Heart left ventricle (tissue), 16 donors: Measurements from ENCODE around the gene TUBB2B. TPM values are rescaled to one million over a fixed set of nuclear protein-coding genes. Genes with fewer than 3 reads are reported as not detected.

Experiments used
- ATAC-seq, 4 donors: fragments of 200-7000 bp; cut with Tn5 transposase; one replicate each; pipeline ENCODE4 v1.9.1; 2020 to 2022; ENCODE audit warnings: moderate library complexity in 4 of 4, mild to moderate bottlenecking in 3 of 4, moderate number of reproducible peaks in 1 of 4
- DNase-seq, 5 donors: peaks; one replicate each; pipeline ENCODE4 v3.0.0-alpha.2; 2020
- H3K27ac ChIP-seq, 12 donors: fragments of 200-600 bp; sonication (generic) in 4 of 12; one replicate each; pipeline versions ENCODE4 v1.5.0 to v1.8.0; 2016 to 2022; ENCODE audit warnings: mild to moderate bottlenecking in 2 of 12
- H3K27me3 ChIP-seq, 9 donors: fragments of 200-600 bp; sonication (generic) in 2 of 9; one replicate each; pipeline versions ENCODE4 v1.5.1 to v1.8.0; 2016 to 2022; ENCODE audit warnings: mild to moderate bottlenecking in 3 of 9
- H3K36me3 ChIP-seq, 9 donors: fragments of 200-600 bp; sonication (generic) in 2 of 9; one replicate each; pipeline versions ENCODE4 v1.5.0 to v1.8.0; 2018 to 2022; ENCODE audit warnings: mild to moderate bottlenecking in 2 of 9
- H3K4me1 ChIP-seq, 12 donors: fragments of 200-600 bp; sonication (generic) in 4 of 12; one replicate each; pipeline versions ENCODE4 v1.5.0 to v1.8.0; 2016 to 2022; ENCODE audit warnings: mild to moderate bottlenecking in 3 of 12
- H3K4me3 ChIP-seq, 12 donors: fragments of 200-600 bp; sonication (generic) in 4 of 12; one replicate each; pipeline versions ENCODE4 v1.5.0 to v1.8.0; 2017 to 2022; ENCODE audit warnings: mild to moderate bottlenecking in 9 of 12, moderate library complexity in 4 of 12
- H3K9me3 ChIP-seq, 12 donors: fragments of 200-600 bp; sonication (generic) in 4 of 12; one replicate each; pipeline versions ENCODE4 v1.5.0 to v1.8.0; 2016 to 2022; ENCODE audit warnings: mild to moderate bottlenecking in 1 of 12
- POLR2A ChIP-seq, 2 donors: fragments of 450-650 bp; IDR thresholded peaks; one replicate each; pipeline ENCODE4 v1.6.1; 2017; ENCODE audit warnings: antibody characterized with exemption in 2 of 2, mild to moderate bottlenecking in 2 of 2, moderate library complexity in 2 of 2
- WGBS, 4 donors: extraction: QIAGEN DNeasy Blood & Tissue Kit in 2 of 4; methylation state at CpG; one replicate each; pipeline versions ENCODE4 v1.1.5 to v1.1.7; 2013 to 2018; 5-methylcytosine and 5-hydroxymethylcytosine counted together
- intact Hi-C, 10 donors: fragments of 100-400 bp; cut with DNase I; formaldehyde crosslinking; loops; one replicate each; pipeline versions ENCODE4 v1.11.1 to v1.14.2; 2022
- polyA plus RNA-seq, 2 donors: library from polyadenylated mRNA; stranded (reverse); fragments of 200-250 nt; gene quantifications; one replicate each; pipeline ENCODE4 v1.2.3, GENCODE V29; 2013
- total RNA-seq, 9 donors: library from RNA; depleted of rRNA in 2 of 9; stranded (reverse); fragments of >200 nt in 2 of 9; fragmentation: NEBNext Ultra II Directional in 3 of 9; extraction: Animal tissue kit (Norgen Biotek cat#: 25700) in 3 of 9; gene quantifications; one replicate each; pipeline versions ENCODE4 v1.1.0 to v1.2.4, GENCODE V29; 2016 to 2023
- TF ChIP-seq, protein P1 (sequence below), 12 donors: fragments of 200-600 bp; sonication (generic) in 4 of 12; IDR thresholded peaks; one replicate each; pipeline versions ENCODE4 v1.5.0 to v1.8.0; 2018 to 2022; ENCODE audit warnings: antibody characterized with exemption in 12 of 12, mild to moderate bottlenecking in 5 of 12
- donor health status: ischemic (EF 13 %, LVEDD 7.1; RV severe dilation, severe dysfunction).
- donor health status: healthy with polysubstance abuse.
- donor health status: DM: no; HTN: yes; CAD: no.
- donor health status: DM: no; HTN: no; CAD: no.
- donor health status: ischemic (EF 25% LVEDD 6.9; RV normal size, moderate dysfunction).
- donor health status: ischemic (EF 25% LVEDD 5.7; RV mildly dilated, moderate dysfunction).
- donor health status: healthy.
- donor health status: DM: yes; HTN: yes; CAD: no.
- donor health status: ischemic (EF 35%, LVEDD 5.7; RV mildly dilated, moderate dysfunction).
- donor health status: nonischemic (EF 11% LVEDD 7.7; RV severe dilation, severe dysfunction).
- donor health status: DM: yes; HTN: yes; CAD: no.
- donor health status: PGD.
- donor health status: ischemic (EF 29% LVEDD 5.4; RV normal size, mild dysfunction).
- donor health status: nonischemic (EF 23%, LVEDD 6.1; RV moderate dilation, normal function).

The TUBB2B gene
- total and polyA plus RNA-seq, 11 donors = 0.90 to 3.4 (median 1.5) TPM

DNA sequence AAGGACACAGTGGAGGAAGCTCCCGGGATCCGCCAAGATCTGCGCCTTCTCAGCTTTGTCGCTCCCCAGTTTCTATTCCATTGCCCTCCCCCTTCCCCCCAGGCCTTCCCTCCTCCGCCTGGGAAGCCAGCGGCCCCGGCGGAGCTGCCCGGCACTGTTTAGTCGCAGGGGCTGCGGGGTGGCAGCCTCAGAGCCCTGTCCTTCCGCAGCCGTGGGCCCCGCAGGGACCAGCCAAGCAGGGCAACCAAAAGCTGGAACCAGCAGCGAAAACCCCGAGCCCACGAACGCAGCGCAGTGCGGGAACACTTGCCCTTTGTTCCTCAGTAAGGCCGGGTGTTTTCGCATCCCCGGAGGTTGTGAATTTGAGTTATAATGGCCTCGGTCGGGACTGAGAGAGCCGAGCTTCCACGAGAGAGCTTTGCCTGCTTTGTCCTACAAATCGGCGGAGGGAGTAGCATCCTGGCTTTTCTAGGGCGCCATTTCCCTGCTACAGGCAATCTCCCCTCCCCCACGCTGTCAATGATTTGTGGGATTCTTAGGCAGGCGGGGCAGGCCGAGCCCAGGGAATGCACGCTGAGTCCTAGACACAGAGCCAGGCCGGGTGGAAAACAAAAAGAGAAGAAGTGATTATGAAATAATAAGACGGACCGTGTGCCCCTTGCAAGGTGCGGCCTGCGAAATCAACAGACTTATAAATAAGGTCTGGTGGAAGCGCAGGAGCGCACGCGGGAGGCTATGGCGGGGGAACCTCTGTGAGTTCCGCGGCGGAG is 4.0 kb upstream of the TUBB2B start:
- Histone ChIP-seq H3K27me3 (peaks cover 22 to 87% (median 61%) of the 10 kb centered on the region in 9 donors), H3K9me3 (no peaks in the 10 kb centered on the region), H3K36me3 (no peaks in the 10 kb centered on the region), H3K27ac (peak overlapping the region; percentile 42 to 81 (median 69)), H3K4me1 (peaks cover 2 to 55% (median 38%) of the 10 kb centered on the region in 12 donors), H3K4me3 (peak overlapping the region; percentile 16 to 78 (median 64))
- TF ChIP-seq, protein P1, sequence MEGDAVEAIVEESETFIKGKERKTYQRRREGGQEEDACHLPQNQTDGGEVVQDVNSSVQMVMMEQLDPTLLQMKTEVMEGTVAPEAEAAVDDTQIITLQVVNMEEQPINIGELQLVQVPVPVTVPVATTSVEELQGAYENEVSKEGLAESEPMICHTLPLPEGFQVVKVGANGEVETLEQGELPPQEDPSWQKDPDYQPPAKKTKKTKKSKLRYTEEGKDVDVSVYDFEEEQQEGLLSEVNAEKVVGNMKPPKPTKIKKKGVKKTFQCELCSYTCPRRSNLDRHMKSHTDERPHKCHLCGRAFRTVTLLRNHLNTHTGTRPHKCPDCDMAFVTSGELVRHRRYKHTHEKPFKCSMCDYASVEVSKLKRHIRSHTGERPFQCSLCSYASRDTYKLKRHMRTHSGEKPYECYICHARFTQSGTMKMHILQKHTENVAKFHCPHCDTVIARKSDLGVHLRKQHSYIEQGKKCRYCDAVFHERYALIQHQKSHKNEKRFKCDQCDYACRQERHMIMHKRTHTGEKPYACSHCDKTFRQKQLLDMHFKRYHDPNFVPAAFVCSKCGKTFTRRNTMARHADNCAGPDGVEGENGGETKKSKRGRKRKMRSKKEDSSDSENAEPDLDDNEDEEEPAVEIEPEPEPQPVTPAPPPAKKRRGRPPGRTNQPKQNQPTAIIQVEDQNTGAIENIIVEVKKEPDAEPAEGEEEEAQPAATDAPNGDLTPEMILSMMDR (IDR thresholded peaks at IDR 0.05) = no peak
- TF ChIP-seq POLR2A (IDR thresholded peaks at IDR 0.05) = no peak
- intact Hi-C loops = loop anchor here in 4 of 10 donors (2.0 to 5.0 kb wide), 4 partner anchors 69 to 94 kb away; partner anchors contain the start of gene TUBB2A (in 2 of the 4)
- DNase-seq (peak in 4 of 5 donors; percentile 63 to 79 (median 76)), ATAC-seq (peak; percentile 77 to 87 (median 81))
- 0 to 2% (median 1%) methylated on average over 32 to 47 of the region's 47 CpGs for WGBS, 4 donors

DNA sequence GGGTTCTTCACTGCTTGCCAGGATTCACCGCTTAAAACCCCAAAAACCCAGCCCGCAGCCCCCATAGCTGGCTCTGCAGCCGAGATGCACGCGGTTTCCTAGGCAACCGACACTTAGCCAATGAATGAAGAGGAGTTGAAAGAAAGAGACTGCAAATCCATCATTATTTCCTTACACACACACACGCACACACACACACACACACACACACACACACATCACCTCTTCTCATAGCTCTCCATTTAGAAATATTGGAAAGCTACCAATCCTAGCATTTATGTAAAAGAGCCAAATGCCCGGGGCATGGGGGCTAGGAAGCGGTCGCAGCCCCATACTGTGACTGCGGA is 3.4 kb upstream of the TUBB2B start:
- no peak for TF ChIP-seq POLR2A (IDR thresholded peaks at IDR 0.05)
- TF ChIP-seq, protein P1 (IDR thresholded peaks at IDR 0.05) = no peak
- peak overlapping the region; percentile 42 to 81 (median 69) for H3K27ac ChIP-seq
- peaks cover 2 to 56% (median 38%) of the 10 kb centered on the region in 12 donors for H3K4me1 ChIP-seq
- H3K36me3 ChIP-seq = no peaks in the 10 kb centered on the region
- 3 to 6% (median 4%) methylated on average over 11 of the region's 11 CpGs for WGBS, 4 donors
- H3K27me3 ChIP-seq = peaks cover 22 to 88% (median 62%) of the 10 kb centered on the region in 9 donors
- no peaks in the 10 kb centered on the region for H3K9me3 ChIP-seq
- DNase-seq (no peak), ATAC-seq (no peak)
- intact Hi-C loops = loop anchor here in 4 of 10 donors (2.0 to 5.0 kb wide), 4 partner anchors 68 to 94 kb away; partner anchors contain the start of gene TUBB2A (in 2 of the 4)
- peak overlapping the region; percentile 16 to 78 (median 64) for H3K4me3 ChIP-seq

DNA sequence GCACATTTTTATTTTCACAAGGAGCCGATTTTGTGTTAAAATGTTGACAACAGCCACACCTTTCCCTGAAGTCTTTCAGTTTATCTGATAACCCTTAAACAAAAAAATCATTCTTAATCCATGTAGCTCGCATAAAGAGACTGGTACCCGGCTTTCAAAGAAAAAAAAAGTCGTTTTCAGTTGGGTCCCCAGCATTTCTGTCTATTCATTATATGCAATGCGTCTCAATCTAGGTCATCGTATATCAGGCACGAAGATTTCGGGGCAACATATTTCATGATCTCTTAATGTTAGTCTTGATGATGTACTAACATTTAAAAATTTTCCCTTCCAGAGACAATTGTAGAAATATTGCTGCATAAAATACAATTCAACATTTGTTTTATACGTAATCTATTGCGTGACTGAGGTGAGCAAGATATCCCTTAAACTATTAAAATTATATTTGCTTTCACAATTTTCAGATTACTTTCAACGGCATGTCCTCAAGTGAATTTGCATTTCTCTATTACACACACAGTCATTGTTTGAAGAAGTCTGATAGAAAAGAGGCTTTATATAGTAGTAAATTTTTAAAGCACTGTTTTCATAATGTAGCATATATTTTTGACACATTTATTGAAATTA is 2.9 kb upstream of the TUBB2B start:
- H3K27ac ChIP-seq = no peak overlapping the region
- 34 to 48% (median 40%) methylated on average over 11 of the region's 11 CpGs for WGBS, 4 donors
- ATAC-seq = no peak
- peaks cover 2 to 56% (median 38%) of the 10 kb centered on the region in 12 donors for H3K4me1 ChIP-seq
- intact Hi-C loops = loop anchor here in 4 of 10 donors (2.0 to 5.0 kb wide), 4 partner anchors 68 to 93 kb away; partner anchors contain the start of gene TUBB2A (in 2 of the 4)
- H3K4me3 ChIP-seq = peak overlapping the region in 7 of 12 donors; percentile 59 to 78 (median 66)
- no peak for TF ChIP-seq POLR2A (IDR thresholded peaks at IDR 0.05)
- TF ChIP-seq, protein P1 (IDR thresholded peaks at IDR 0.05) = no peak
- H3K36me3 ChIP-seq = no peaks in the 10 kb centered on the region
- DNase-seq = no peak
- peaks cover 22 to 91% (median 60%) of the 10 kb centered on the region in 9 donors for H3K27me3 ChIP-seq
- H3K9me3 ChIP-seq = no peaks in the 10 kb centered on the region
